KMS-11 (cell line): ENCODE data around the gene PSME4.

Experiments used
- H2AFZ ChIP-seq: fragments of 200-600 bp; sonication (generic); 2 replicates; pipeline ENCODE4 v1.6.1; 2016; ENCODE audit warnings: antibody characterized with exemption, mixed run types, low read depth
- H3K27ac ChIP-seq: fragments of 200-600 bp; sonication (generic); 2 replicates; pipeline ENCODE4 v1.6.1; 2016; ENCODE audit warnings: mild to moderate bottlenecking, mixed run types
- H3K27me3 ChIP-seq: fragments of 200-600 bp; sonication (generic); 2 replicates; pipeline ENCODE4 v1.6.1; 2017; ENCODE audit warnings: mild to moderate bottlenecking, low read depth, mixed run types, moderate library complexity; ENCODE audit not compliant: insufficient read depth
- H3K36me3 ChIP-seq: fragments of 200-600 bp; sonication (generic); 2 replicates; pipeline ENCODE4 v1.6.1; 2017; ENCODE audit warnings: mild to moderate bottlenecking, mixed run types; ENCODE audit not compliant: insufficient read depth
- H3K4me1 ChIP-seq: fragments of 200-600 bp; sonication (generic); 2 replicates; pipeline ENCODE4 v1.6.1; 2016; ENCODE audit warnings: mild to moderate bottlenecking, low read depth, mixed run types; ENCODE audit not compliant: poor library complexity, severe bottlenecking
- H3K4me2 ChIP-seq: fragments of 200-600 bp; sonication (generic); 2 replicates; pipeline ENCODE4 v1.7.0; 2016; ENCODE audit warnings: mild to moderate bottlenecking, mixed run types
- H3K4me3 ChIP-seq: fragments of 200-600 bp; sonication (generic); IDR thresholded peaks from 2 replicates; pipeline ENCODE4 v1.6.1; 2017; ENCODE audit warnings: low read depth, low read length, mixed read lengths; ENCODE audit not compliant: insufficient read depth
- H3K79me2 ChIP-seq: fragments of 200-600 bp; sonication (generic); 2 replicates; pipeline ENCODE4 v1.6.1; 2016; ENCODE audit warnings: low read depth, mixed run types; ENCODE audit not compliant: insufficient read depth
- H3K9ac ChIP-seq: fragments of 200-600 bp; sonication (generic); 2 replicates; pipeline ENCODE4 v1.6.1; 2016; ENCODE audit warnings: mild to moderate bottlenecking, mixed run types
- H4K20me1 ChIP-seq: fragments of 200-600 bp; sonication (generic); 2 replicates; pipeline ENCODE4 v1.6.1; 2016; ENCODE audit warnings: mild to moderate bottlenecking, mixed run types; ENCODE audit not compliant: insufficient read depth
- CTCF ChIP-seq: fragments of 200-600 bp; sonication (generic); conservative IDR thresholded peaks from 2 replicates; pipeline ENCODE4 v1.6.1; 2017; ENCODE audit warnings: low read depth, mild to moderate bottlenecking, antibody characterized with exemption, low read length, moderate library complexity, mixed read lengths

Gene PSME4

GRCh38 chr2:53829273-53829979 lies 141.4 kb downstream of the PSME4 start:
- H4K20me1 ChIP-seq = no peaks in the 10 kb centered on the region
- no peak overlapping the region for H3K4me2 ChIP-seq
- no peaks in the 10 kb centered on the region for H3K79me2 ChIP-seq

DNA sequence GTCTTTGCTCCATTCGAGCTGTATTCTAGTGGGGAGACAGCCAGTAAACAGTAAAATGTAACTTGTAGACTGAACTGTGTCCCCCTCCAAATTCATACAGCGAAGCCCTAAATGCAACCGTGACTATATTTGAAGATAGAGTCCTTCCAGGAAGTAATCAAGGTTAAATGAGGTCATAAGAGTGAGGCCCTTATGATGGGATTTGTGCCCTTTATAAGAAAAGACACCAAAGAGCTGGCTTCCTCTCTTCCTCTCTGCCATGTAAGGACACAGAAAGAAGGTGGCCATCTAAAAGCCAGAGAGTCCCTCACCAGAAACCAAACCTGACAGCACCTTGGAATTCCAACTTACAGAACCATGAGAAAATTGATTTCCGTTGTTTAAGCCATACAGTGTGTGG lies 142.5 kb downstream of the PSME4 start:
- Histone ChIP-seq H3K27me3 (no peaks in the 10 kb centered on the region), H3K4me2 (no peak overlapping the region), H3K27ac (no peak overlapping the region), H2AFZ (no peak overlapping the region), H4K20me1 (no peaks in the 10 kb centered on the region), H3K4me3 (no peak overlapping the region), H3K36me3 (no peaks in the 10 kb centered on the region), H3K4me1 (no peaks in the 10 kb centered on the region), H3K9ac (no peak overlapping the region), H3K79me2 (no peaks in the 10 kb centered on the region)
- no peak for TF ChIP-seq CTCF

More at GRCh38 chr2:53829273-53829979, 141.4 kb downstream of the PSME4 start:
- Histone ChIP-seq H3K27ac (no peak overlapping the region), H3K4me1 (no peaks in the 10 kb centered on the region), H2AFZ (no peak overlapping the region), H3K4me3 (no peak overlapping the region), H3K36me3 (no peaks in the 10 kb centered on the region), H3K27me3 (no peaks in the 10 kb centered on the region), H3K9ac (no peak overlapping the region)
- TF ChIP-seq CTCF = no peak

DNA sequence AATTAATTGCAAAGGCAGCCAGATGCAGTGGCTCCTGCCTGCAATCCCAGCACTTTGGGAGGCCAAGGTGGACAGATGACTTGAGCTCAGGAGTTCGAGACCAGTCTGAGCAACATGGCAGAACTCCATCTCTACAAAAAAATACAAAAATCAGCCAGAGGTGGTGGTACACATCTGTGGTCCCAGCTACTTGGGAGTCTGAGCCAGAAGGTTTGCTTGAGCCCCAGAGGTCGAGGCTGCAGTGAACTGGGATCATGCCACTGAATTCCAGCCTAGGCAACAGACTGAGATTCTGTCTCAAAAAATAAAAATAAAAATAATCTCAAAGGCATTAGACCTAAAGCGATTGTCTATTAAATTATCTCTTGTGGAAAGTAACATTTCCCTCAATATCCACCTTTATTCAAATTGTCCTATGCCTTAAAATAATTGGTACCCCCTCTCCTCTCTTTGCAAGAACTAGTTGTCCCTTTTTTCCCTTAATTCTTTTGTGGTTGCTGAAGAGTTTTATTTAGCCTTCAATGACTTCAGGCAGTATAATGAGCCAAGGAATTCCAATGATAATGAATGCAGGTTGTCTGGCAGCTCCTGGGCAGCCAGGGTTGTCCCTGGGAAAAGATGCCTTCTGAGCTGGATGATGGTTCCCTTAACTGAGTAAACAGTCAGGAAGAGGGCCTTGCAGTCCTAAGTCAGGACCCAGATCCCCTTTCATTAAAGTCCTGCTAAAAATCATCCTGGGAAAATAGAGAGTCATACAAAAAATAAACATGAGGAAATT lies 143.2 kb downstream of the PSME4 start:
- Histone ChIP-seq H3K4me1 (no peaks in the 10 kb centered on the region), H4K20me1 (no peaks in the 10 kb centered on the region), H3K27ac (no peak overlapping the region), H3K4me2 (no peak overlapping the region), H3K27me3 (no peaks in the 10 kb centered on the region), H3K9ac (no peak overlapping the region), H2AFZ (no peak overlapping the region), H3K4me3 (no peak overlapping the region), H3K79me2 (no peaks in the 10 kb centered on the region), H3K36me3 (no peaks in the 10 kb centered on the region)
- TF ChIP-seq CTCF = no peak

DNA sequence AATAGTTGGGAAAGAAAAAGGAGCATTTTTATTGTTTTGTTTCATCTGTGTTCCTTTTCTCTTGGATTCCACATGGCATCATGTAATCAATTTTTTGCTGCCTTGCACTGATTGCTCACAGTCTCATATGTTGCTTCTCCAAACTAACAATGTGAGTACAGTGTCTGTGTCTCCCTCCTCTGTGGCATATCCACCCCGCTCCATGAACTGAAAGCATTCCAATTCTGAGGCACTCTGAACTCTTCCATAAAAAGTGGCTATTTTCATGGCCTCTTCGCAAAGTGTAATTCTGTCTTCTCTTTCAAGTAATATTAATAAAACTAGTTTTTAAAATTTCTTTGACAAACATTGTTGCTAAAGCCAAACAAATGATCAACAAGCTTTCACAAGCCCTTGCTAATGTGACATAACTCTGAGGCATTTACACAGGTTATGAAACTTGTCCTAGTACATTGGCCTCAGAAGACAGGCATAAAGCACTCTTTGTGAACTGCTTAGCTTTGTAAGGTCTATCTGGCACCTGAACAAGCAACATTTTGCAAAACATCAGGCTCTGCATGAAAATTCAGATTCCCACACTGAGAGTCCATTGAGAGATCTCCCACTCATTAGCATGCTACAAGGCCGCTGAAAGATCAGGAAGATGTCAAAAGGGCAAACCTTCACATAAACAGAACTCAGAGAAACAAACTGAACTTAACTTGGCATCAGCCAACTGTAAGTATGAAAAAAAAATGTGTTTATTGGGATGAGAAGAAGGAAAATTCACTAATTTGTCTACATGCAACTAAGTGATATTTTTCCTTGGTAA lies 144.0 kb downstream of the PSME4 start:
- TF ChIP-seq CTCF = no peak
- H3K79me2 ChIP-seq = no peaks in the 10 kb centered on the region
- no peaks in the 10 kb centered on the region for H3K36me3 ChIP-seq
- H3K27me3 ChIP-seq = no peaks in the 10 kb centered on the region
- no peak overlapping the region for H2AFZ ChIP-seq
- no peak overlapping the region for H3K9ac ChIP-seq
- no peak overlapping the region for H3K27ac ChIP-seq
- H3K4me3 ChIP-seq = no peak overlapping the region
- no peaks in the 10 kb centered on the region for H4K20me1 ChIP-seq
- H3K4me2 ChIP-seq = no peak overlapping the region
- H3K4me1 ChIP-seq = no peaks in the 10 kb centered on the region
